Lower leg skin (tissue), 4 donors: ENCODE data around the gene PLOD1. TPM values are rescaled to one million over a fixed set of nuclear protein-coding genes. Genes with fewer than 3 reads are reported as not detected.
A peak's percentile ranks its signal among the peaks of the same experiment; 100 is the strongest.
"Not testable (repeated sequence)": the region's sequence is repeated elsewhere in the genome, so short reads cannot be mapped to it uniquely, and the experiment has no call there.

Source experiments
- DNase-seq, 2 donors: peaks; one replicate each; pipeline ENCODE4 v3.0.0-alpha.2; 2019; ENCODE audit warnings: low spot score in 2 of 2
- H3K4me3 ChIP-seq: fragments of 200-600 bp; sonication (generic); 2 replicates; pipeline ENCODE4 v1.5.1; 2017; ENCODE audit warnings: mild to moderate bottlenecking, low read depth; ENCODE audit not compliant: poor library complexity, severe bottlenecking
- POLR2A ChIP-seq, 2 donors: fragments of 450-650 bp; IDR thresholded peaks; one replicate each; pipeline ENCODE4 v1.6.1; 2016 to 2017; ENCODE audit warnings: antibody characterized with exemption in 2 of 2, mild to moderate bottlenecking in 1 of 2, moderate library complexity in 1 of 2
- WGBS, 2 donors: methylation state at CpG; one replicate each; pipeline ENCODE4 v1.1.5; 2018; 5-methylcytosine and 5-hydroxymethylcytosine counted together
- intact Hi-C: fragments of 100-400 bp; cut with DNase I; formaldehyde crosslinking; loops from one replicate; pipeline ENCODE4 v1.15.0; 2023; ENCODE audit warnings: low total_unique reads
- total RNA-seq, 4 donors: library from RNA; depleted of rRNA; stranded (reverse); fragments of >200 nt; gene quantifications; one replicate each; pipeline ENCODE4 v1.1.0, GENCODE V29; 2016
- TF ChIP-seq, protein P1 (sequence below), 3 donors: fragments of 450-650 bp; IDR thresholded peaks; one replicate each; pipeline ENCODE4 v1.5.1; 2016; ENCODE audit warnings: antibody characterized with exemption in 3 of 3, mild to moderate bottlenecking in 3 of 3, moderate library complexity in 2 of 3

The PLOD1 gene
- total RNA-seq, 4 donors from 2014 or later = 26.5 to 54.0 (median 41.3) TPM

DNA sequence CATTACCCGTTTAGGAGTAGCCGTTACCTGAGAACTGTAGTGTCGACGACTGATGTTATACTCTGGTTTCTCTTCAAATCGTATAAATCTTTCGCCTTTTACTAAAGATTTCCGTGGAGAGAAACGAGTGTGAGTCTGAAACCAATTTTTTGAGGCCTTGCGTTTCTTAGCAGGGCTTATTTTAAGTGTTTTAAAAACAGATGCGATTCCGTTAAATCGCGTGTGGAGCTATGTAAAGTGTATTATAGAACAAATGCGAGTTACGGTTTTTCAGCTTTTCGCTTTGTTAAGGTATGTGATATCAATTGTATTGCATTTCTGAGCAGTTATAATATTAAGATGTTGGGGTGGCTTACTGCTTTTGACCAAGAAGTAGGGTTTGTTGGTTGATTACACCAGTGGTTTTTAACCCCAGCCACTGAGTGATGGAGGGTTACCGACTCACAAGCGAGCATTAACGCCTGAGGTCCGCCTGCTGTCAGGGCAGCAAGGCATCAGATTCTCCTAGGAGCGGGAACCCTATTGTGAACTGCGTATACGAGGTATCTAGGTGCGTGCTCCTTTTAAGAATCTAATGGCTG, 26.3 kb upstream of the PLOD1 start:
- DNase-seq = no peak
- H3K4me3 ChIP-seq = peak overlapping the region; percentile 29
- intact Hi-C loops = no loop called here
- WGBS, 2 donors = 0% methylated on average over 24 of the region's 24 CpGs
- TF ChIP-seq POLR2A (IDR thresholded peaks at IDR 0.05) = peak in 1 of 2 donors; percentile 95
- TF ChIP-seq, protein P1, sequence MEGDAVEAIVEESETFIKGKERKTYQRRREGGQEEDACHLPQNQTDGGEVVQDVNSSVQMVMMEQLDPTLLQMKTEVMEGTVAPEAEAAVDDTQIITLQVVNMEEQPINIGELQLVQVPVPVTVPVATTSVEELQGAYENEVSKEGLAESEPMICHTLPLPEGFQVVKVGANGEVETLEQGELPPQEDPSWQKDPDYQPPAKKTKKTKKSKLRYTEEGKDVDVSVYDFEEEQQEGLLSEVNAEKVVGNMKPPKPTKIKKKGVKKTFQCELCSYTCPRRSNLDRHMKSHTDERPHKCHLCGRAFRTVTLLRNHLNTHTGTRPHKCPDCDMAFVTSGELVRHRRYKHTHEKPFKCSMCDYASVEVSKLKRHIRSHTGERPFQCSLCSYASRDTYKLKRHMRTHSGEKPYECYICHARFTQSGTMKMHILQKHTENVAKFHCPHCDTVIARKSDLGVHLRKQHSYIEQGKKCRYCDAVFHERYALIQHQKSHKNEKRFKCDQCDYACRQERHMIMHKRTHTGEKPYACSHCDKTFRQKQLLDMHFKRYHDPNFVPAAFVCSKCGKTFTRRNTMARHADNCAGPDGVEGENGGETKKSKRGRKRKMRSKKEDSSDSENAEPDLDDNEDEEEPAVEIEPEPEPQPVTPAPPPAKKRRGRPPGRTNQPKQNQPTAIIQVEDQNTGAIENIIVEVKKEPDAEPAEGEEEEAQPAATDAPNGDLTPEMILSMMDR (IDR thresholded peaks at IDR 0.05) = no peak

DNA sequence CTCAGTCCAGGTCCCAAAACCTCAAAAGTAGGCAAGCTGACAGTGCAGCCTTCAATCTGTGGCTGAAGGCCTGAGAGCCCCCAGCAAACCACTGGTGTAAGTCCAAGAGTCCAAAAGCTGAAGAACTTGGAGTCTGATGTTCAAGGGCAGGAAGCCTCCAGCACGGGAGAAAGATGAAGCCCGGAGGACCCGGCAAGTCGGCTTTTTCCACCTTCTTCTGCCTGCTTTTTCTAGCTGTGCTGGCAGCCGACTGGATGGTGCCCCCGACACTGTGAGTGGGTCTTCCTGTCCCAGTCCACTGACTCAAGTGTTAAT, 23.6 kb upstream of the PLOD1 start:
- intact Hi-C loops = loop anchor here (10.0 kb wide), 1 partner anchor 1846 kb away; no protein-coding TSS in a partner anchor
- 78 to 81% methylated on average over 6 of the region's 6 CpGs for WGBS, 2 donors
- not testable (repeated sequence) for DNase-seq, H3K4me3 ChIP-seq

DNA sequence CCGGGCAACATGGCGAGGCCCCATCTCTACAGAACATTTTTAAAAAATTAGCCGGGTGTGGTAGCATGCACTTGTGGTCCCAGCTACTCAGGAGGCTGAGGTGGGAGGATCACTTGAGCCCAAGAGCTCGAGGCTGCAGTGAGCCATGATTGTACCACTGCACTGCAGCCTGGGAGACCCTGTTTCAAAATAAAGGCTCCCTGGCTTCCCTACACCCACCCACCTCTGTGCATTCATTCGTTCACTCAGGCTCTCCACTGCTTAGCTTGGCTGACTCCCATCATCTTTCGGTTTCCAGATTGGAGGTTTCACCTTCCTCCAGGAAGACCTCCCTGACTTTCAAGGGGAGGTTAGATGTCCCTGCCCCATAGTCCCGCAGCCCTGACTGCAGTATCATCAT, 22.5 kb upstream of the PLOD1 start:
- TF ChIP-seq POLR2A (IDR thresholded peaks at IDR 0.05) = no peak
- TF ChIP-seq, protein P1 (IDR thresholded peaks at IDR 0.05) = no peak
- intact Hi-C loops = loop anchor here (10.0 kb wide), 1 partner anchor 1847 kb away; no protein-coding TSS in a partner anchor
- WGBS, 2 donors = 82 to 91% methylated on average over 6 to 7 of the region's 7 CpGs
- DNase-seq = no peak
- H3K4me3 ChIP-seq = no peak overlapping the region

DNA sequence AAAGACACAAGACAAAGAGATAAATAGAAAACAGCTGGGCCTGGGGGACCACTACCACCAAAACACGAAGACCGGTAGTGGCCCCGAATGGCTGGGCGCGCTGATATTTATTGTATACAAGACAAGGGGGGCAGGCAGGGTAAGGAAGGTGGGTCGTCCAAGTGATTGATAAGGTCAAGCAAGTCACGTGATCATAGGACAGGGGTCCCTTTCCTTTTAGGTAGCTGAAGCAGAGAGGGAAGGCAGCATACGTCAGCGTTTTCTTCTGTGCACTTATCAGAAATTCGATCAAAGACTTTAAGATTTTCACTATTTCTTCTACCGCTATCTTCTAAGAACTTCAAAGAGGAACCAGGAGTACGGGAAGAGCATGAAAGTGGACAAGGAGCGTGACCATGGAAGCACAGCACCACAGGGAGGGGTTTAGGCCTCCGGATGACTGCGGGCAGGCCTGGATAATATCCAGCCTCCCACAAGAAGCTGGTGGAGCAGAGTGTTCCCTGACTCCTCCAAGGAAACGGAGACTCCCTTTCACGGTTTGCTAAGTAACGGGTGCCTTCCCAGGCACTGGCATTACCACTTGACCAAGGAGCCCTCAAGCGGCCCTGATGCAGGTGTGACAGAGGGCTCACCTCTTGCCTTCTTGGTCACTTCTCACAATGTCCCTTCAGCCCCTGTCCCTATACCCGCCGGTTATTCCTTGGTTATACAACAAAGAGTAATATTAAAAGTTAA, 21.9 kb upstream of the PLOD1 start:
- not testable (repeated sequence) for DNase-seq, H3K4me3 ChIP-seq
- 78 to 79% methylated on average over 21 of the region's 21 CpGs for WGBS, 2 donors
- intact Hi-C loops = loop anchor here (10.0 kb wide), 1 partner anchor 1848 kb away; no protein-coding TSS in a partner anchor

DNA sequence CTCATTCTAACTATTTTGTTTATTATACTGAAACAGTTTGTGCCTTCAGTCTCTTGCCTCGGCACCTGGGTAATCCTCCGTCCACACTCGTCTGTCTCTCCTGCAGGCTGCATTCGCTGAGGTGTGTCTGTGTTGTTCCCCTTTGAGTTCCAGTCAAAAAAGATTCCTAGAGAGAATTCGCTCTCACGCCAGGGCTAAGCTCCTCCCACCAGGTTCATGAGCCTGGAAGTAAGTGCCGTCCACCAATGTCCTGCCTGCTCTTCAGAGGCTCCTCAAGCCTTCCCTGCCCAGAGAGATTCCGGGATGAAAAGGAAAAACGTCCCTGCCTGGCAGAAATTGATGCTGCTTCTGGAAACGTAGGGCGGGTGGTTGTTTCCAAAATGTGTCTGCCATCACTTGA, 21.2 kb upstream of the PLOD1 start:
- no peak for TF ChIP-seq POLR2A (IDR thresholded peaks at IDR 0.05)
- TF ChIP-seq, protein P1 (IDR thresholded peaks at IDR 0.05) = no peak
- no peak for DNase-seq
- no peak overlapping the region for H3K4me3 ChIP-seq
- 42 to 61% methylated on average over 11 of the region's 11 CpGs for WGBS, 2 donors
- intact Hi-C loops = loop anchor here (10.0 kb wide), 1 partner anchor 1848 kb away; no protein-coding TSS in a partner anchor

DNA sequence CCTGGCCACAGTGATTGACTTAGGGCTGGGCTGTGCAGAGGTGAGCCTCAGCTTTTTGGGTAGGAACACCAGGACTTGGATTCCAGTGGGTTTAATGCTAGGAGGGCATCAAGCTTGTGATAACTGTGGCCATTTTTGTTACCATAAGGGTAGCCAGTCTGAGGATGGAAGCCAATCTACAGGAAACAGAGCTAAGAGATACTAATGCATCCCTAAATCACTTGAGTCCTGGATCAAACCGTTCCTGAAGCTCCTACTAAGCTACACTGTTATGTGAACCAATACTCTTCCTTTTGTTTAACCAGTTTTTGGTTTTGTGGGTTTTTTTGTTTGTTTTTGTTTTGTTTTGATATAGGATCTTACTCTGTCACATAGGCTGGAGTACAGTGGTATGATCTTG, 20.5 kb upstream of the PLOD1 start:
- WGBS, 2 donors = 85 to 86% methylated on average over 1 of the region's 1 CpG
- no peak for DNase-seq
- no peak overlapping the region for H3K4me3 ChIP-seq
- no peak for TF ChIP-seq POLR2A (IDR thresholded peaks at IDR 0.05)
- TF ChIP-seq, protein P1 (IDR thresholded peaks at IDR 0.05) = no peak
- intact Hi-C loops = loop anchor here (10.0 kb wide), 1 partner anchor 1849 kb away; no protein-coding TSS in a partner anchor
